HG03097 (cell line): ENCODE results near the gene VPS13D.

Experiments used
- ATAC-seq: cut with Tn5 transposase; IDR thresholded peaks from one replicate; pipeline ENCODE4 v1.9.1; 2021; ENCODE audit not compliant: unreplicated experiment, low FRiP score

Gene VPS13D

GRCh38 chr1:12542616-12543592, 313.1 kb downstream of the VPS13D start:
- no peak for ATAC-seq

DNA sequence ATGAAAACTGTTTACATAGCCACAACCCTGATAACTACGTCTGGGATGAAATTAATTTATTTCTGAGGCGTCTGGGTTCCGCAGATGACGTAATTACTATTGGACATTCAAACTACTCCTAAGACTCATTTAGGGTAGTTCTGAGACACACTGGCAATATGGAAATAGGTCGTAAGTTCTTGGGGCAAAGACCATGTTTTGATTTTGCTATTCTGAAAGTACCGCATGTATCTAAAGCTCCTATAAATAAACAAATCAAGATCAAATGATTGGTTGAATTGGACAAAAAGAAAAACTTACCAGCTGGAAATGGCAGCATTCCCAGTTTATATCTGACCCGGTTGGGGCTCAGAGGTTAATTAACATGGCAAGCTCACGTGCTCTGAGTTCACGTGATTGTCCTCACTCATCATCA, 313.9 kb downstream of the VPS13D start:
- no peak for ATAC-seq

GRCh38 chr1:12544357-12544756, 314.5 kb downstream of the VPS13D start:
- ATAC-seq, result no peak

GRCh38 chr1:12544992-12545391, 315.2 kb downstream of the VPS13D start:
- no peak for ATAC-seq

DNA sequence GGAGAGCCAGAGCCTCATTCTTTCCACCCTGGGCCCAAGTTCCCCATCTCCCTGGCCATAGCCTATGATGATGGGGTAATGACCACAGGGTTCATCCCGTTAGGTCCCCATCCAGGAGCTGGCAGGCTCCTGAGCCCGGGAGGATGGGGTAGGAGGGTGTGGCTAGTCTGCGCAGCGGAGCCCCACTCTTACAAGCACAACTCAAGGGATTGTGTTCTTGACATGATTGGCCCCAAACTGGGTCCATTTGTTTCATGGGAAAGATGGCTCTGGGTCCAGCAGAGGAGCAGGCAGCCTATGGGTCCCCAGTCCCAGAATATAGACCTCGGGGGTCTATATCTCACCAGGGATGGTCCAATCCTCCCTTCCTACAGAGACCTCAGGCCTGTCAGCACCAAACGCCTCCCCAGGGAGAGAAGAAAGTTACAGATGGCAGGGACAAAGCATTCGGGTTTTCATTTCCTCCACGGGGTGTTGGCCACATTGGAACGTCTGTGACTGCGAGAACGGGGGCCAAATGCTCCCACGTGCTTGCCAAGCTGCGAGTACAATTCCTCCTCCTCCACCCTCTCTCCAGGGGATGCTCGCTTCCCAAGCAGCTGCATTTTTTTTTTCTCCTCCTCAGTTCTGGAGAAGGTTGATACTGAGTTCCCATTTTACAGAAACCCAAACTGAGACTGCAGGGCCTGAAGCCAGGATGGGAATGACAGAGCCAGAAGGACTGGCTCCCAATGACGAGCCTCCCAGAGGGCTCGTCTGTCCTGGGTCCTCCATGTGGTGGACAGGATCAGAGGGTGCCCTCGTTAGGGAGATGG, 317.1 kb downstream of the VPS13D start:
- no peak for ATAC-seq

GRCh38 chr1:12547586-12548225, 317.9 kb downstream of the VPS13D start:
- no peak for ATAC-seq

- ATAC-seq, result no peak
Measured at GRCh38 chr1:12548279-12548972, 318.6 kb downstream of the VPS13D start.

DNA sequence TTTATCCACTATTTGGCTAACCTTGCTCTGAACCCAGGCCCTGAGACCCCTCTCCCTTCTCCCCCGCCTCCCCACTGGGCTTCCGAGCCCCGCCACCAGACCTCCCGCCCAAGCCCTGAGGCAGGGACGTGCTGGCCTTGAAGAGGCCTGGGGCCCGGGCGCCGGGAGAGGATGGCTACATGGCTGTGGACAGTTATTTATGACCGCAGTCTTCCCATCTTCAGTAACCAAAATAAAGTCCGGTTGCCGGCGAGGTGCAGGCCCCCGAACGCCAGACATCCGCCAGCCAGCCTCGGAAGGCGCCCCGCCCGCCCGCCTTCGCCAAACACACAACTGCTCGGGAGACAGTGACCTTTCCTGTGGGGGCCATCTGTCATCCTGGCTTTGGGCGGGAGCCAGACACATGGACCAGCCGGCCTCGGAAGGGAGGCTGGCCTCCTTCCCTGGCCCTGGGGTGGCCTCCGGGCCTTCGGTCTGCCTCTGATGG, 319.2 kb downstream of the VPS13D start:
- no peak for ATAC-seq

DNA sequence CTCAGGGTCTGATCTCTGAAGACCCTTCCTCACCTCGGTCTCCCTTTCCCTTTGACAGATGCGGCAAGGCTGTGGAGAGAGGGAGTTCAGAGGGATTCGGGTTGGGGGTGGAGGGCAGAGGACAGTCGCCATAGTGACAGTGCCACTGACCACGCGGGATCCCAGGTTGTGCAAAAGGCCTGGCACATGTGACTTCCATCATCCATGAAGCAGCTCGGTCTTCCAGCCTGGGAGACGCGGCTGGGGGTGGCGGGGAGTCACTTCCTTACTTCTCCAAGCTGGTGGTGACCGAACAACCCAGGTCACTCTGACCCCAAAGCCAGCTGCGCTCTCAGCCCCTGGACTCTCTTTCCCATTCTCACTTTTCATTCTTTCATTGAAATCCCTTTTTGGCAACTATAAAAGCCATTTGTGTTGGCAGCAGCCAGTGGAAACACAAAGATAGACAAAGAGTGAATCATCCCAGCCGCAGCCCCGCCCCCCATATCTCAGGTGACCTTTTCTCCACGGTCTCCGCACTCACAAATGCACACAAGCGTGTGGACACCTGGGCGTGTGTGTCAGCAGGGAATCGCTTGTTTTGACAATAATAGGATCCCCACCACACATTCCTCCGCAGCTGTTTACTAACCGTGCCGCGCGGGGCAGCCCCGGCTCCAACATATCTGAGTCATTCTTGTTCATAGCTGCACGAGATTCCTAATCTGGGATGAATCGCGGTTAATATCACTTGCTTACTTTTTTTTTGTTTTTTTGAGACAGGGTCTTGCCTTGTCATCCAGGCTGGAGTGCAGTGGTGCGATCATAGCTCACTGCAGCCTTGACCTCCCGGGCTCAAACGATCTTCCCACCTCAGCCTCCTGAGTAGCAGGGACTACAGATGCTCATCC, 319.9 kb downstream of the VPS13D start:
- ATAC-seq, result no peak

DNA sequence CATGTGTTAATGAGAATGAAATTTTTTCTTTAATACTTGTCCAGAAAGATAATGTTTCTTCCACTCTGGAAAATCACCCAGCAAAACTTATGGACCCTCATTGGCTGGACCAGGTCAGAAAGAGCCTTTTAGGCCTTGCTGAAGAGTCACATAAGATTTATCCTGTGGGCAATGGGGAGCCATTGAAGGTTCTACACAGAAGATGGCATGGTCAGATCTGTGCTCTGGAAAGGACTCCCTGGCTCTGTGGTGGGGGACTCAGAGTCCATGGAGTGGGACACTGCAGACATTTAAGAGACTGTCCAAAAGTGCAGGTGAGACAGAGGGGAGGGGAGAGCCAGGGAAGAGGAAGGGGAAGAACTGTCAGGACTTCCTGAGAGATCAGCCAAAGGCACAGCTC, 321.8 kb downstream of the VPS13D start:
- ATAC-seq, result no peak

- no peak for ATAC-seq
Measured at GRCh38 chr1:12552111-12552888, 322.5 kb downstream of the VPS13D start.

- ATAC-seq, result no peak
Measured at GRCh38 chr1:12552951-12553921, 323.4 kb downstream of the VPS13D start.

- ATAC-seq, result no peak
Measured at GRCh38 chr1:12553963-12554362, 324.1 kb downstream of the VPS13D start.

GRCh38 chr1:12554521-12555305, 324.9 kb downstream of the VPS13D start:
- ATAC-seq, result no peak

DNA sequence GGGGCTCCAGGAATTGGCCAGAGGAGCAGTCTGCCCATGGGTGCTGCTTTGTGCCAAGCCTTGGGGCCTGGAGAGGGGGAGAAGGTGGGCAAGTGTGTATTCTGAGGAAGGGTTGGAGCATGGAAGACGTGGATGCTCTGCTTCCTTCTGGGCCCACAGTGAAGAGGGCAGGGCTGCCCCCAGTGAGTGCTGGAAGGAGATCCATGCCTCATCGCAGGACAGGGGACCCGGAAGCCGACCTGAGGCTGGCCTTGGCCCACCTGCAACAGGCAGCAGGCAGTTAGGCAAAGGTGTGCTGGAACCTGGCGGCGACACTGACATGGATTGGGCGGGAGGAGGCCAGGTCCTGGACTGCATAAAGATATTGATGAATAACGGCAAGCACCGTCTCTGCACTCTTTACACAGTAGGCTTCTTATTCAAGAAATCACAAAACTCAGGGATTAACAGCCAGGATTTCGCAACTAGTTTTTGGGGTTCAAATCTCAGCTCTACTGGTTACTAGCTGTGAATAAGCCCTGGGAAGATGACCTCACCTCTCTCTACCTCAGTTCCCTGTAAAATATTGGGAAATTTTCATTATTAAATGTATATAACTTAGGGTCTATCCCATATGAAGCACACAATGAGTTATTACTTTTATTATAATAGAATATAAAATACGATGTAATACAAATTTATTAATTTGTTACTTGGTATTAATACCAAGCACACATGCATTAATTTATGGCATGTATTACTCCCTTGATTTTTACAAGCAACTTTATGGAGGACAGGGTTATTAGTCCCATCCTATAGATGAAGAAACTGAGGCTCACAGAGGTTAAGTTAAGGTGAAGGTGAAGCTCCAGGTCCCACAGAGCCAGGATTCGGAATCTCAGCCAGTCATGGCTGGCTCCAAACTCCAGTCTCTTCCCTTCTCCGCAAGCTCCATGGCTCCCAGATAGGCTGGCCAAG, 325.9 kb downstream of the VPS13D start:
- no peak for ATAC-seq
